Transverse colon (tissue), 4 donors: ENCODE data around the gene WDR64.

Source experiments
- POLR2A ChIP-seq: fragments of 450-650 bp; IDR thresholded peaks from one replicate; pipeline ENCODE4 v1.6.1; 2016; ENCODE audit warnings: antibody characterized with exemption, mild to moderate bottlenecking, moderate library complexity
- POLR2AphosphoS5 ChIP-seq, 3 donors: sonication (generic); formaldehyde crosslinking; IDR thresholded peaks; one replicate each; pipeline ENCODE4 v1.6.1; 2016; ENCODE audit warnings: antibody characterized with exemption in 3 of 3
- TF ChIP-seq, protein P1 (sequence below), 5 experiments: fragments of 200-600 bp in 3 of 5; fragments of 450-650 bp in 2 of 5; sonication (generic) in 3 of 5; IDR thresholded peaks; 1 replicate in 2 of 5; 2 replicates in 3 of 5; pipeline ENCODE4 v1.5.1; 2016 to 2017; ENCODE audit warnings: antibody characterized with exemption in 5 of 5, inconsistent platforms in 3 of 5, mild to moderate bottlenecking in 2 of 5, moderate library complexity in 1 of 5

DNA sequence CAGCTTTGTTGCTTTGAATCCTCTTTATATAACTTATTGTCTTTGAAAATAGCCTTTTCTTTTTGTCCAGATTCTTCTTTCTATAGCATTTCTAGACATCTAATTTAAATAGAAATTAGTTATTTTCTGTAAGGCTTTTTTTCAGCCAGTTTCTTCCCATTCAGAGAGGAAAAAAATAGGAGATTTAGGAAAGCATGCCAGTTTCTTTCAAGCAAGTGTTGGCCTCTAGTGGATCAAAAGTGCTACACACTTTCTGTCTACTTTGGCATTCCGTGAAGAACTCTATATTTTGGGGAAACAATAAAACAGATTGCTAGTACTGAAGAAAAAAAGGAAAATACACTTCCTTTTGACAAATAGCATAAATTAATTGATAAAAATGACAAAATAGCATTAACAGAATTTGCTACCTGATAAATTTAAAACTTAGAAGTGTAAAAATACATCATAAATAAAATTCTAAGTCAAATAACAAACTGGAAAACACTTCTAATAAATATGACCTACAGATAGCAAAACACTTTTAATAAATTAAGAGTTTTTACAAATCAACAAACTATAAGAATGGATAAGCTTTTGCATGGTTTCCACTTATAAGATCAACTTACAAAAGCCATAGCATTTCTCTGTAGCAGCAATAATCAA lies 182.8 kb downstream of the WDR64 start:
- TF ChIP-seq POLR2A: no peak
- TF ChIP-seq, protein P1, sequence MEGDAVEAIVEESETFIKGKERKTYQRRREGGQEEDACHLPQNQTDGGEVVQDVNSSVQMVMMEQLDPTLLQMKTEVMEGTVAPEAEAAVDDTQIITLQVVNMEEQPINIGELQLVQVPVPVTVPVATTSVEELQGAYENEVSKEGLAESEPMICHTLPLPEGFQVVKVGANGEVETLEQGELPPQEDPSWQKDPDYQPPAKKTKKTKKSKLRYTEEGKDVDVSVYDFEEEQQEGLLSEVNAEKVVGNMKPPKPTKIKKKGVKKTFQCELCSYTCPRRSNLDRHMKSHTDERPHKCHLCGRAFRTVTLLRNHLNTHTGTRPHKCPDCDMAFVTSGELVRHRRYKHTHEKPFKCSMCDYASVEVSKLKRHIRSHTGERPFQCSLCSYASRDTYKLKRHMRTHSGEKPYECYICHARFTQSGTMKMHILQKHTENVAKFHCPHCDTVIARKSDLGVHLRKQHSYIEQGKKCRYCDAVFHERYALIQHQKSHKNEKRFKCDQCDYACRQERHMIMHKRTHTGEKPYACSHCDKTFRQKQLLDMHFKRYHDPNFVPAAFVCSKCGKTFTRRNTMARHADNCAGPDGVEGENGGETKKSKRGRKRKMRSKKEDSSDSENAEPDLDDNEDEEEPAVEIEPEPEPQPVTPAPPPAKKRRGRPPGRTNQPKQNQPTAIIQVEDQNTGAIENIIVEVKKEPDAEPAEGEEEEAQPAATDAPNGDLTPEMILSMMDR (IDR thresholded peaks at IDR 0.05): peak; percentile 28 to 41 (median 37)
- no peak for TF ChIP-seq POLR2AphosphoS5 (IDR thresholded peaks at IDR 0.05)
